T-helper 1 cell treated with Interleukin-12 subunit alpha and Interleukin-12 subunit beta and Interleukin-4 antibody, amounts not matched to agents 30 ng/mL and 1 ng/mL, for 36 hours (primary cell): ENCODE results near the gene TMEM198. TPM values are rescaled to one million over a fixed set of nuclear protein-coding genes. Genes with fewer than 3 reads are reported as not detected.

Experiments used
- intact Hi-C: fragments of 100-400 bp; cut with micrococcal nuclease; formaldehyde crosslinking; loops from one replicate; pipeline ENCODE4 v1.15.1; 2024
- total RNA-seq: library from RNA; stranded (reverse); gene quantifications from 2 replicates; pipeline ENCODE4 v1.2.3, GENCODE V29; 2022

The TMEM198 gene
- total RNA-seq, 1 donor from 2014 or later: 1.3 TPM

GRCh38 chr2:219574484-219575311, 30.9 kb downstream of the TMEM198 start:
- intact Hi-C loops: no loop called here

DNA sequence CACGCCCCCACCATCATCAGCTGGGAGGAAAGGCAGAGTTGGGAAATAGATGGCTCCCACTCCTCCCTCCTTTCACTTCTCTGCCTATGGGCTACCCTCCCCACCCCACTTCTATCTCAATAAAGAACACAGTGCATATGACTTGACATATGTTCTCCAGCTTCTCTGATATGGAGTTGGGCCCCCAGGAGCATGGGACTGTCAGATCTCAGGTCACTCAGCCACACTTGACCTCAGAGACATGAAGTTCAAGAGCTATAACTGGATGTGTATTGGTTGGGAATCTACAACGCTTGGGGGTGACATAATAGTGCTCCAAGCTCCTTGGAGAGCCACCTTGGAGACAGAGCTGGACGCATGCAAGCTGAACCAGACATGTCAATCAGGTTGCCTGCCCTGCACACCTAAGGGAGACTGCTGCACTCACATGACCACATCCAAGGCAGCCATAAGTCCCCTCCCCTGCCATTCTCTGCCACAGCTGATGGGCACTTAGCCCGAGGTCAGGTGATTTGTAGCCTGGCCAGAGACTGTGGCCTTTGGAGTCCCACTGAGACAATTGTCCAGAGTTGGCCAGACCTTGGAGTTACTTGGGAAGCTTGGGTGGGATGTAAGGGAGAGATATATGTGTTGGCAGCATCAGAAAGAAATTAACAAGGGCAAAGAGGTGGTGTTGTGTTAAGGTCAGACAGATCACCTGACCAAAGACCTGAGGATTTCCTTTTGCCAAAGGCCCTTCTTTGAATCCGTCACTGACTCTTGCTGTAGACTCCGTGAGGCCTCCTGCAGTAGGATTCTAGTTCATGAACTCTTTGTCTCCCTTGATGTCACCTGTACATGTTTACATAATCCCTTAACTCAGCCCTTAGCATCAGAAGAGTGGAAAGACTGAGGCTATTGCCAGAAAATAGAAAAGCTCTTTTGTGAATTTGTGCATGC, 32.0 kb downstream of the TMEM198 start:
- intact Hi-C loops: no loop called here

DNA sequence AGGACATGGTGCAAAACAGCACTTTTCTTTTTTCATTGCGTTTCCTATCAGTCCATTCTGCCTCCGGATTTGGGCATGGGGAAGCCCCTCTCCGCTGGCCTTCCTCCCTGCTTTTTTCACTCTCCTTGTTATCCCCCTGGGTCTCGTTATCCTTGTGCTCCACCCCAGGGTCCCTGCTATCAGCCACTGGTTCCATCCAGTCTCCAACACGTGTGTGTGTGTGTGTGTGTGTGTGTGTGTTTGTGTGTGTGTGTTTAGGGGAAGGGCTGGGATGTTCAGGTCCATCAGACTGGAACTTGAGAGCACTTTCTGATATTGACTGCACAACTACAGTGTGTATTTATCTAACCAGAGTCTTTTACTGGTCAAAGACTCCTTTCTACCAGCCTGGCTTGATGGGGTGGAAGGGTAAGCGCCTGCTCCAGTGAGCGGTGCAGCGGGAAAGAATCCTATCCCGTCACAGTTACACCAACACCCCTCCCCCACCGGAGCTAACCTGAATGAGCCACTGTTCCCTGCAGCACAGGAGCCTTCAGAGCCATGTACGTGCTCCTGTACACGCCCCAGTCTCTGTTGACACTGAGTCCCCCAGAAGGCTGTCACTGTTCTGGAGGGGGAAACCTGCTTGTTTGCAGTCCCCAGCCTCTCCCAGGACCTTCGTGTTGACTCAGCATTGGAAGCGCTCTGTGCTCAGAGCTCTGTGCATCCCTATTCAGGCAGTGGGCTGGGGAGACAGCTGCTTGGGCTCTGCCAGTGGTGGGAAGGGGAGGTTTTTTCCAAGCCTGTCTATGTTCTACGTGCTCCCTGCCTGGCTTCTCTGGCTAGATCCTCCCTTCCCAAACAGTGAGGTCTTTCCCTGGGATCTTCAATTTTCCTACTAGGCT, 32.9 kb downstream of the TMEM198 start:
- intact Hi-C loops: no loop called here

DNA sequence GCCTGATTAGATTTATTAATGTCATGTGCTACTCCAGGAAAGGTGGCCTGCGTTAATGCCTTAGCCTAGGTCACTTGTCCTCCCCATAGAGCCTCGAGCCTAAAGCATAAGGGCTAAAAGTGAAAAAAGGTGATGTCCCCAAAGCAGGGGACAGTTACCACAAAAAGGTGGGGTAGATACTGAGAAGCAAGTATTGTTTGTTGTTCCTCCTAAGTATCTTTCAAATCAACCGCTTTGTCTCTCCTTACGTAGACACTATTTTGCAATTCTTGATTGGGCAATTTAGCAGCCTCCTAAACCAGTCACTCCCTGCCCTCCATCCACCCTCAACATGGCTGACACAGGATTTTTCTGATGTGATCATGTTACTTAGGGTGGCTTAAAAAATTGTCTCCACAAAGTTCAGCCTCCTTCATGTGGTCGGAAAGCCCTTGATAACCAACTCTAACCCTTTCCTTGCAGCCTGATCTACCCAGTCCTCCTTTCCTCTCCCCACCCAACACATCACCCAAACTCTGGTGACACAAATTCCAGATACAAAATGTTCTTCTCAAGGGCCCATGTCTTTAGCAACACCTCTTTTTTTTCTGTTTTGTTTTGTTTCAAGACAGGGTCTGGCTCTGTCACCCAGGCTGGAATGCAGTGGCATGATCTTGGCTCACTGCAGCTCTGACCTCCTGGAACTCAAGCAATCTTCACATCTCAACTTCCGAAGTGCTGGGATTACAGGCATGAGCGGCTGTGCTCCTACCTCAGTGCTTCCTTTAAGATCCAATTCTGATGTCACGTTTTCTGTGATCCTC, 35.2 kb downstream of the TMEM198 start:
- intact Hi-C loops: no loop called here

DNA sequence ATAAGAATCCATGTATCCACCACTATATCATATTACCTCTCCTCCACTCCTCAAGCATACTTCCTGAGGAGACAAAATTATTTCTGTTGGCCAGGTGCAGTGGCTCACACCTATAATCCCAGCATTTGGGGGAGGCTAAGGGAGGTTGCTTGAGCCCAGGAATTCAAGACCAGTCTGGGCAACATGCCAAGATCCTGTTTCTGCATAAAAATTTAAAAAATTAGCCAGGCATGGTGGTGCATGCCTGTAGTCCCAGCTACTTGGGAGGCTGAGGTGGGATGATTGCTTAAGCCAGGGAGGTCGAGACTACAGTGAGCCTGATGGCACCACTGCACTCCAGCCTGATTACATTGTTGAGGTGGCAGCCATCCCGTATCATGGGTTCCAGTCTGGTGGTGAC, 37.5 kb downstream of the TMEM198 start:
- intact Hi-C loops: no loop called here

- intact Hi-C loops: no loop called here
Observed at GRCh38 chr2:219591091-219591490, 47.3 kb downstream of the TMEM198 start.

DNA sequence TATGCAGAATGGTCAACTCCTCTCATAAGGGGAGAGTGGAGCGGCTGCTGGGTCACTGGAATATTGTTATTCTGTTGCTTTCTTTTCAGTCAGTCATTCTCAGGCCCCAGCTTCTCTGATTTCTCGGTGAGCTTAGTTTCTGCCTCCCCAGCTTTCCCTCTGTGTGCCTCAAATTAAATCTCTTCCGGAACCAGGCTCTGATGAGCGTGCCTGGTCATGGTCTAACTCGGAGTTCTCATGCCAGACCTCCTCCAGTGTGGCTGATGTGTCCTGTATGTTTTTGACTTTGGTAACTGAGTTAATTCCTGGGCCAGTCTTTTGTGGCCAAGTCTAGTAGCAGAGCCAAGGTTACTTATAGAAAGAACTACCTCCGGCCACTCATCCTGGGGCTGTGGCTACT, 48.9 kb downstream of the TMEM198 start:
- intact Hi-C loops: no loop called here

DNA sequence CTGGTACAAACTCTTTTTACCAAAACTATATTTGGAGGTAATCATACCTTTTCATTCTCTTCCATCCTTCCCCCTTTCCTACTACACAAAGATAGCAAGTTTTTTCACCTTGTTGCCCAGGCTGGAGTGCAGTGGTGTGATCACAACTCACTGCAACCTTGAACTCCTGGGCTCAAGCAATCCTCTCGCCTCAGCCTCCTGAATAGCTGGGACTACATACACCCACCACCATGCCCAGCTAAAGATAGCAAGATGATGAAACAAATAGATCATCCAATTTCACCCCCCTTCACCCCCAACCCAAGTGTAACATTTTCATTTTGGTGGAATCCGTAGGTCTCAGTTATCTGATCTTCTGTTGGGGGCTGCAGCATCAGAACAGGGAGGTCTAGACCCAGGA, 49.3 kb downstream of the TMEM198 start:
- intact Hi-C loops: no loop called here

- intact Hi-C loops: loop anchor here (5.0 kb wide), 3 partner anchors 368 to 1977 kb away; partner anchors contain the start of genes ANKZF1, ATG9A, BCS1L and EPHA4
Observed at GRCh38 chr2:219595256-219595655, 51.4 kb downstream of the TMEM198 start.

- intact Hi-C loops: loop anchor here (1.0 to 5.0 kb wide), 12 partner anchors 45 to 1975 kb away; partner anchors contain the start of genes ANKZF1, ARPC2, ATG9A and BCS1L
Observed at GRCh38 chr2:219596954-219597551, 53.2 kb downstream of the TMEM198 start.

GRCh38 chr2:219597552-219598307, 53.9 kb downstream of the TMEM198 start, which contains the start of gene STK11IP:
TSS of gene STK11IP (plus strand) at chr2:219597857. CDS start at chr2:219598120, 263 bp downstream.
- intact Hi-C loops: loop anchor here (1.0 to 5.0 kb wide), 15 partner anchors 45 to 1975 kb away; partner anchors contain the start of genes ANKZF1, ARPC2, ATG9A and BCS1L

DNA sequence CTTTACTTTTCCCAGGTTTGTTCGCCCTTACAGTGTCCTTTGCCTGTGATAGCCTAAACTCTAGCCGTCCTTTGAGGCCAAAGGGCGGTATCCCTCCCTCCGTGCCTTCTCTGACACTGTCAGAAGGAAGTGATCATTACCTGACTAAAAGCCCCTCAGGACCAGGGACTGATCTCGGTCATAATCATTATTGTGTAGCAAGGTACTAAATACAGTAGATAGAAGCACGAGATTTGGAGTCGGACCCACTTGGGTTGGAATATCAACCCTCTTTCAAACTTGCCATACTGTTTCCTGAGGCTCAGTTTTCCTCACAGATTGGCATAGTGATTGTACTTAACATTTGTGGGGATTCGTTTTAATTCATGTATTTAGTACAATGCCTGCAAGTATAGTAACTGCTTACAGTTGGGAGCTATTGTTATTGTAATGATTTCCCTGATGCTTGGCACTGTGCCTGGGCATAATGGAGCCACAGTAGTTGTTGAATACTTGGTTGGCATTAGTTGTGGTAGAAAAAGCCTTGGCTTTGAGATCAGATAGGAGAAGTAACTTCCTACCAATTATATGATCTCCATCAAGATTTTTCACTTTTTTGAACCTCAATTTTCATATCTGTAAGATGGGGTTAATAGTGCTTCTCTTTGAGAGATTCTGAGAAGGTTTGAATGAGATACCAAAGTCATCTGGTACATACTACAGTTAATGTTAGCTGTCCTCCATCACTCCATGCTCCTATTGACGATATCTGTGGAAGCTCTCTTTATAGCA, 54.7 kb downstream of the TMEM198 start:
- intact Hi-C loops: loop anchor here (1.0 to 5.0 kb wide), 6 partner anchors 46 to 1974 kb away; partner anchors contain the start of genes ANKZF1, ATG9A, BCS1L and CNOT9

Other genes starting within 250 kb of the TMEM198 start
- gene PTPRN, start 234.6 kb upstream of the TMEM198 start, total RNA-seq: not detected in 2 replicates
- gene RESP18, start 211.3 kb upstream of the TMEM198 start, total RNA-seq: not detected in 2 replicates
- 78.3 and 81.0 TPM in 2 replicates for gene DNPEP, start 156.1 kb upstream of the TMEM198 start, total RNA-seq
- gene DES, start 125.7 kb upstream of the TMEM198 start, total RNA-seq: not detected in 2 replicates
- 0.05 and 0.39 TPM in 2 replicates for gene SPEG, start 109.2 kb upstream of the TMEM198 start, total RNA-seq
- gene GMPPA, start 45.1 kb upstream of the TMEM198 start, total RNA-seq: 54.0 and 55.0 TPM in 2 replicates
- gene ASIC4, start 29.5 kb upstream of the TMEM198 start, total RNA-seq: not detected in 2 replicates
- gene CHPF, start 219 bp upstream of the TMEM198 start, total RNA-seq: 19.5 and 21.1 TPM in 2 replicates
- 0.12 and 0.25 TPM in 2 replicates for gene OBSL1, start 27.5 kb downstream of the TMEM198 start, total RNA-seq
- gene INHA, start 28.3 kb downstream of the TMEM198 start, total RNA-seq: not detected in 2 replicates
- gene STK11IP, start 53.8 kb downstream of the TMEM198 start, total RNA-seq: 35.8 and 38.7 TPM in 2 replicates
- not detected in 2 replicates for gene SLC4A3, start 83.6 kb downstream of the TMEM198 start, total RNA-seq